Activated CD4-positive, alpha-beta memory T cell treated with anti-CD3 and anti-CD28 coated beads for 36 hours (primary cell): Measurements from ENCODE around the gene TRIAP1. TPM values are rescaled to one million over a fixed set of nuclear protein-coding genes. Genes with fewer than 3 reads are reported as not detected.

Source experiments
- CTCF ChIA-PET: fragments of 350-600 bp; sonication (Branson Sonifier 250); formaldehyde crosslinking; loops from one replicate; lab custom pipeline; 2021; ENCODE audit warnings: antibody characterized with exemption, inconsistent platforms; lab: Charles Lee
- POLR2A ChIA-PET: fragments of 350-600 bp; sonication (Branson Sonifier 250); formaldehyde crosslinking; loops from one replicate; lab custom pipeline; 2021; ENCODE audit warnings: antibody characterized with exemption; lab: Charles Lee
- DNase-seq: peaks from one replicate; pipeline ENCODE4 v3.0.0-alpha.2; 2020
- H3K27ac Mint-ChIP-seq: one replicate; pipeline ENCODE4 v1.8.0; 2021; ENCODE audit warnings: mixed read lengths
- H3K27me3 Mint-ChIP-seq: one replicate; pipeline ENCODE4 v1.8.0; 2021; ENCODE audit warnings: mixed read lengths
- H3K36me3 Mint-ChIP-seq: one replicate; pipeline ENCODE4 v1.8.0; 2021; ENCODE audit warnings: mixed read lengths
- H3K4me1 Mint-ChIP-seq: one replicate; pipeline ENCODE4 v1.8.0; 2021; ENCODE audit warnings: low read depth, mixed read lengths
- H3K4me3 Mint-ChIP-seq: one replicate; pipeline ENCODE4 v1.8.0; 2021; ENCODE audit warnings: mild to moderate bottlenecking, mixed read lengths
- H3K9me3 Mint-ChIP-seq: one replicate; pipeline ENCODE4 v1.8.0; 2021; ENCODE audit warnings: mixed read lengths
- intact Hi-C: fragments of 100-400 bp; cut with micrococcal nuclease; formaldehyde crosslinking; loops from one replicate; pipeline ENCODE4 v1.15.1; 2023
- total RNA-seq, 2 experiments: library from RNA; stranded (reverse); gene quantifications; one replicate each; pipeline ENCODE4 v1.2.3, GENCODE V29; 2021

Gene TRIAP1
- total RNA-seq, 2 experiments from 2014 or later = 32.2 to 34.6 TPM

- Mint-ChIP-seq H3K27me3 (no peaks in the 10 kb centered on the region), H3K9me3 (no peaks in the 10 kb centered on the region), H3K4me3 (no peak overlapping the region), H3K27ac (no peak overlapping the region), H3K36me3 (no peaks in the 10 kb centered on the region), H3K4me1 (no peaks in the 10 kb centered on the region)
- DNase-seq = no peak
- intact Hi-C loops = no loop called here
- ChIA-PET POLR2A (no interaction called here), CTCF (no interaction called here)
These were observed 23.2 kb downstream of the TRIAP1 start for GRCh38 chr12:120422892-120423456.

GRCh38 chr12:120421701-120422100 is 24.5 kb downstream of the TRIAP1 start:
- DNase-seq = no peak
- Mint-ChIP-seq H3K27ac (no peak overlapping the region), H3K36me3 (no peaks in the 10 kb centered on the region), H3K27me3 (no peaks in the 10 kb centered on the region), H3K9me3 (no peaks in the 10 kb centered on the region), H3K4me1 (no peaks in the 10 kb centered on the region), H3K4me3 (no peak overlapping the region)
- intact Hi-C loops = no loop called here
- CTCF ChIA-PET = no interaction called here
- POLR2A ChIA-PET = no interaction called here

- no peak for DNase-seq
- H3K4me1 Mint-ChIP-seq = no peaks in the 10 kb centered on the region
- no peak overlapping the region for H3K27ac Mint-ChIP-seq
- intact Hi-C loops = no loop called here
- ChIA-PET POLR2A (interaction anchor here (0.8 kb wide), 1 partner anchor 10 kb away, joined by 3 read pairs; no protein-coding TSS in a partner anchor), CTCF (no interaction called here)
- no peaks in the 10 kb centered on the region for H3K36me3 Mint-ChIP-seq
- no peak overlapping the region for H3K4me3 Mint-ChIP-seq
- H3K9me3 Mint-ChIP-seq = no peaks in the 10 kb centered on the region
- no peaks in the 10 kb centered on the region for H3K27me3 Mint-ChIP-seq
These were observed 28.1 kb downstream of the TRIAP1 start for GRCh38 chr12:120417917-120418580.

GRCh38 chr12:120416490-120417216 is 29.5 kb downstream of the TRIAP1 start:
- Mint-ChIP-seq H3K4me3 (no peak overlapping the region), H3K4me1 (no peaks in the 10 kb centered on the region), H3K27me3 (peaks cover 2% of the 10 kb centered on the region), H3K9me3 (no peaks in the 10 kb centered on the region), H3K27ac (no peak overlapping the region), H3K36me3 (no peaks in the 10 kb centered on the region)
- intact Hi-C loops = no loop called here
- no peak for DNase-seq
- ChIA-PET POLR2A (no interaction called here), CTCF (no interaction called here)

- Mint-ChIP-seq H3K36me3 (no peaks in the 10 kb centered on the region), H3K9me3 (no peaks in the 10 kb centered on the region), H3K27me3 (peaks cover 2% of the 10 kb centered on the region), H3K27ac (no peak overlapping the region), H3K4me3 (no peak overlapping the region), H3K4me1 (no peaks in the 10 kb centered on the region)
- DNase-seq = no peak
- intact Hi-C loops = no loop called here
- CTCF ChIA-PET = no interaction called here
- POLR2A ChIA-PET = no interaction called here
These were observed 32.1 kb downstream of the TRIAP1 start for GRCh38 chr12:120413901-120414695.

GRCh38 chr12:120412421-120412820 is 33.8 kb downstream of the TRIAP1 start:
- Mint-ChIP-seq H3K27me3 (peaks cover 2% of the 10 kb centered on the region), H3K36me3 (no peaks in the 10 kb centered on the region), H3K9me3 (no peaks in the 10 kb centered on the region), H3K4me3 (no peak overlapping the region), H3K27ac (no peak overlapping the region), H3K4me1 (no peaks in the 10 kb centered on the region)
- ChIA-PET POLR2A (no interaction called here), CTCF (no interaction called here)
- intact Hi-C loops = no loop called here
- no peak for DNase-seq

- no peak for DNase-seq
- CTCF ChIA-PET = no interaction called here
- H3K4me1 Mint-ChIP-seq = no peaks in the 10 kb centered on the region
- POLR2A ChIA-PET = no interaction called here
- H3K36me3 Mint-ChIP-seq = no peaks in the 10 kb centered on the region
- H3K9me3 Mint-ChIP-seq = no peaks in the 10 kb centered on the region
- H3K27ac Mint-ChIP-seq = no peak overlapping the region
- peaks cover 2% of the 10 kb centered on the region for H3K27me3 Mint-ChIP-seq
- intact Hi-C loops = no loop called here
- H3K4me3 Mint-ChIP-seq = no peak overlapping the region
These were observed 37.4 kb downstream of the TRIAP1 start for GRCh38 chr12:120408771-120409170.

GRCh38 chr12:120406553-120406952 is 39.6 kb downstream of the TRIAP1 start:
- H3K9me3 Mint-ChIP-seq = no peaks in the 10 kb centered on the region
- DNase-seq = no peak
- no peaks in the 10 kb centered on the region for H3K4me1 Mint-ChIP-seq
- intact Hi-C loops = no loop called here
- ChIA-PET CTCF (interaction anchor here (1.8 kb wide), 1 partner anchor 39 kb away, joined by 5 read pairs; no protein-coding TSS in a partner anchor), POLR2A (no interaction called here)
- peaks cover 2% of the 10 kb centered on the region for H3K27me3 Mint-ChIP-seq
- H3K4me3 Mint-ChIP-seq = no peak overlapping the region
- H3K27ac Mint-ChIP-seq = no peak overlapping the region
- no peaks in the 10 kb centered on the region for H3K36me3 Mint-ChIP-seq

DNA sequence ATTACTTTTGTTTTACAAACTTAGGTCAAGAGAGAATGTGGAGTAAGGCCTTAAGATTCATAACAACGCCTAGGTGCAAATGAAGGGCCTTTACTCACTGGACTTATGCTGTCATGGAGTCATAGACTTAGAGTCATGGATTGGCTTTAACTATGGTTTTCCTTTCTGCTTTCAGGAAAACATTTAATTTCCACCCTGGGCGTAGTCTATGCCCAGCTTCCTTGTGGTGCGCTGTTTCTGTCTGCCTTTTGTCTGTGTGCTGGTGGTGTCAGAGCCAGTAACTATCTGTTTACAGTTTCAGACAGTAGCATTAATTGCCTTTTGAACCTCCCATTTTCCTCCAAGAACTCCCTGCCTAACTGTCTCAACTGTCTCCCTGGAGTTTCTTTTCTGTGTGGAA is 40.1 kb downstream of the TRIAP1 start:
- no peaks in the 10 kb centered on the region for H3K9me3 Mint-ChIP-seq
- H3K27ac Mint-ChIP-seq = no peak overlapping the region
- H3K36me3 Mint-ChIP-seq = no peaks in the 10 kb centered on the region
- H3K4me3 Mint-ChIP-seq = no peak overlapping the region
- ChIA-PET POLR2A (no interaction called here), CTCF (interaction anchor here (1.8 kb wide), 1 partner anchor 39 kb away, joined by 5 read pairs; no protein-coding TSS in a partner anchor)
- no peak for DNase-seq
- peaks cover 2% of the 10 kb centered on the region for H3K27me3 Mint-ChIP-seq
- H3K4me1 Mint-ChIP-seq = no peaks in the 10 kb centered on the region
- intact Hi-C loops = no loop called here

DNA sequence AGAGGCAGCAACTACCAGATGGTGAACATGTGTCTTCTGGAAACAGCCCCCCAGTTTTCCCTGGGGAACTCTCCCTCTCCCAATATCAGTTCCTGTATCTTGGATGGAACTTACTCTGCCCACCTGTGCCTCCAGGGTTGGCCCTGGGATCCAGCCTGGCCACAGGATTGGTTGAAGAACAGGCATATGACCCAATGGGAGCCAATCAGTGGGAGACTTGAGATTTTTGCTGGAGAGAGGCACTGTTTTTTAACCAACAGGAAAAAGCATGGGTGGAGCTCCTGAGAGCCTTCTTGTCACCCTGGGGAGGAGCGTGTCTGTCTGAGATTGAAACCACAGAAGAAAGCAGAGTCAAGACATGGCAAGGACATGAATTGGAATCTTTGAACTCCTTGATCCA is 41.9 kb downstream of the TRIAP1 start:
- CTCF ChIA-PET = no interaction called here
- POLR2A ChIA-PET = no interaction called here
- no peak for DNase-seq
- Mint-ChIP-seq H3K27ac (no peak overlapping the region), H3K36me3 (no peaks in the 10 kb centered on the region), H3K27me3 (peaks cover 7% of the 10 kb centered on the region), H3K9me3 (no peaks in the 10 kb centered on the region), H3K4me1 (peaks cover 4% of the 10 kb centered on the region), H3K4me3 (no peak overlapping the region)
- intact Hi-C loops = no loop called here

GRCh38 chr12:120403869-120404268 is 42.3 kb downstream of the TRIAP1 start:
- POLR2A ChIA-PET = no interaction called here
- H3K9me3 Mint-ChIP-seq = no peaks in the 10 kb centered on the region
- no peaks in the 10 kb centered on the region for H3K36me3 Mint-ChIP-seq
- H3K27me3 Mint-ChIP-seq = peaks cover 7% of the 10 kb centered on the region
- no peak for DNase-seq
- intact Hi-C loops = no loop called here
- no peak overlapping the region for H3K27ac Mint-ChIP-seq
- no peak overlapping the region for H3K4me3 Mint-ChIP-seq
- CTCF ChIA-PET = no interaction called here
- H3K4me1 Mint-ChIP-seq = peaks cover 4% of the 10 kb centered on the region

GRCh38 chr12:120402217-120402616 is 44.0 kb downstream of the TRIAP1 start:
- Mint-ChIP-seq H3K4me1 (peaks cover 4% of the 10 kb centered on the region), H3K27ac (no peak overlapping the region), H3K9me3 (no peaks in the 10 kb centered on the region), H3K36me3 (no peaks in the 10 kb centered on the region), H3K4me3 (no peak overlapping the region), H3K27me3 (peaks cover 10% of the 10 kb centered on the region)
- no peak for DNase-seq
- ChIA-PET CTCF (no interaction called here), POLR2A (no interaction called here)
- intact Hi-C loops = no loop called here
